Measurements from ENCODE around the gene SMIM23. TPM values are rescaled to one million over a fixed set of nuclear protein-coding genes. Genes with fewer than 3 reads are reported as not detected.

The SMIM23 gene
- total and polyA plus RNA-seq, 2 of the 13 experiments (the other 11 are each of a cell fraction or from before 2014, with no cell fraction given), result not detected

GRCh38 chr5:171840066-171840465 is 54.4 kb downstream of the SMIM23 start:
- POLR2A ChIA-PET, result no interaction called here
- Histone ChIP-seq H3K4me2 (ENCODE audit: low read depth, low read length) (no peak overlapping the region), H3K9ac (ENCODE audit: insufficient read depth, low read depth, low read length) (no peak overlapping the region), H3K27ac (ENCODE audit: extremely low read length, insufficient read depth, low read length) (no peak overlapping the region), H3K4me3 (replicated peaks in 1 of 3; ENCODE audit: insufficient read depth in 1 of 3, low read depth in 2 of 3, low read length in 3 of 3) (no peak overlapping the region), H2AFZ (ENCODE audit: low read length) (no peak overlapping the region), H3K27me3 (ENCODE audit: control insufficient read depth in 1 of 2, insufficient read depth in 2 of 2, low read length in 2 of 2) (no peaks in the 10 kb centered on the region; a peak in 1 of 5 replicates), H3K79me2 (ENCODE audit: insufficient read depth, low read length) (no peaks in the 10 kb centered on the region), H4K20me1 (ENCODE audit: insufficient read depth, low read length) (no peaks in the 10 kb centered on the region), H3K36me3 (replicated peaks in 1 of 2; ENCODE audit: control insufficient read depth in 1 of 2, insufficient read depth in 2 of 2, low read length in 2 of 2) (no peaks in the 10 kb centered on the region), H3K4me1 (ENCODE audit: insufficient read depth, low read length) (no peaks in the 10 kb centered on the region), H3K9me3 (ENCODE audit: low read length) (no peaks in the 10 kb centered on the region)
- 36% methylated on average over 2 of the region's 2 CpGs for WGBS (ENCODE audit: low lambda C conversion rate)
- intact Hi-C loops (cut with micrococcal nuclease; ENCODE audit: unreplicated experiment) (no loop called here), in situ Hi-C loops (cut with HindIII; ENCODE audit: extremely low pct_ligation_motif_present, low pct_unique_long_range_greater_than_20kb) (no loop called here)
- ATAC-seq (peak; percentile 45), DNase-seq (ENCODE audit: low spot score) (no peak), FAIRE-seq (no peak)
- CTCF ChIA-PET (ENCODE audit: low intra/inter-chr PET ratio, low total read pairs), result no interaction called here
- no TSS peak for BruUV-seq (replicated peaks)
- TF ChIP-seq MTF2 (CRISPR knock-in tag; IDR thresholded peaks at IDR 0.05; ENCODE audit: borderline replicate concordance) (no peak), ZNF121 (CRISPR knock-in tag; IDR thresholded peaks at IDR 0.05) (no peak), SAP130 (CRISPR knock-in tag; IDR thresholded peaks at IDR 0.05; ENCODE audit: low read depth) (no peak), SP1 (IDR thresholded peaks at IDR 0.05) (no peak), SP1 (CRISPR knock-in tag; IDR thresholded peaks at IDR 0.05) (no peak), CHCHD3 (CRISPR knock-in tag; IDR thresholded peaks at IDR 0.05) (no peak), ZNF512 (CRISPR knock-in tag; IDR thresholded peaks at IDR 0.05) (no peak), USF2 (IDR thresholded peaks at IDR 0.05; ENCODE audit: low read depth, low read length) (0 out of 2 replicates have a peak, but pooled peaks have one; percentile 27), USF2 (CRISPR knock-in tag; IDR thresholded peaks at IDR 0.05; ENCODE audit: borderline replicate concordance) (no peak), CEBPG (CRISPR knock-in tag; IDR thresholded peaks at IDR 0.05) (no peak), NFYC (CRISPR knock-in tag; IDR thresholded peaks at IDR 0.05) (peak; percentile 31; the same call in 1 of the 2 replicates), ZNF296 (CRISPR knock-in tag; conservative IDR thresholded peaks at IDR 0.05) (no peak), PRDM15 (CRISPR knock-in tag; IDR thresholded peaks at IDR 0.05) (no peak), PAX8 (CRISPR knock-in tag; IDR thresholded peaks at IDR 0.05; ENCODE audit: borderline replicate concordance) (no peak), AKAP8 (CRISPR knock-in tag; IDR thresholded peaks at IDR 0.05) (no peak), ELF1 (CRISPR knock-in tag; IDR thresholded peaks at IDR 0.05) (no peak), THRA (CRISPR knock-in tag; IDR thresholded peaks at IDR 0.05; ENCODE audit: borderline replicate concordance) (no peak), ZNF737 (CRISPR knock-in tag; IDR thresholded peaks at IDR 0.05; ENCODE audit: borderline replicate concordance) (no peak), KLF15 (CRISPR knock-in tag; IDR thresholded peaks at IDR 0.05; ENCODE audit: borderline replicate concordance) (no peak)
